Fibroblast of the aortic adventitia (primary cell): ENCODE data around the gene TMEM198. TPM values are rescaled to one million over a fixed set of nuclear protein-coding genes. Genes with fewer than 3 reads are reported as not detected.

ENCODE experiments used
- DNase-seq: peaks from one replicate; pipeline ENCODE4 v3.0.0-alpha.2; 2010; ENCODE audit warnings: low read depth
- H3K4me3 ChIP-seq: 2 replicates; pipeline ENCODE4 v1.5.1; 2011; ENCODE audit warnings: low read depth, mild to moderate bottlenecking, control low read depth, low read length, moderate library complexity
- total RNA-seq: library from RNA; depleted of rRNA; stranded (reverse); fragments of >200 nt; gene quantifications from 2 replicates; pipeline ENCODE4 v1.2.3, GENCODE V29; 2012; ENCODE audit warnings: low replicate concordance
- TF ChIP-seq, protein P1 (sequence below): IDR thresholded peaks from 2 replicates; pipeline ENCODE4 v1.5.1; 2011; ENCODE audit warnings: mild to moderate bottlenecking, low read length, control low read depth, inconsistent platforms; ENCODE audit not compliant: insufficient read depth

TMEM198 gene
- total RNA-seq, 1 donor = 1.1 TPM

DNA sequence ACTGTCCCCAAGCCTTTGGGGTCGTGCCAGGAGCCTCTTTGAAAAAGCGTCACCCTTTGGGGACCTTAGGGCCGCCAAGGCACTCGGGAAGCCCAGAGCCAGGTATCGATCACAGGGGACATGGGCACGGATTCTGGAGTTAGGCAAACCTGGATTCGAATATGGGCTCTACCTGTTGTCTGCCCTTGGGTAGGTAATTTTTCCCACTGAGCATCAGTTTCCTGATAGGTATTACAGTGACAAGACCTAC is 9.3 kb downstream of the TMEM198 start:
- DNase-seq = no peak
- H3K4me3 ChIP-seq = peak overlapping the region; percentile 71
- TF ChIP-seq, protein P1, sequence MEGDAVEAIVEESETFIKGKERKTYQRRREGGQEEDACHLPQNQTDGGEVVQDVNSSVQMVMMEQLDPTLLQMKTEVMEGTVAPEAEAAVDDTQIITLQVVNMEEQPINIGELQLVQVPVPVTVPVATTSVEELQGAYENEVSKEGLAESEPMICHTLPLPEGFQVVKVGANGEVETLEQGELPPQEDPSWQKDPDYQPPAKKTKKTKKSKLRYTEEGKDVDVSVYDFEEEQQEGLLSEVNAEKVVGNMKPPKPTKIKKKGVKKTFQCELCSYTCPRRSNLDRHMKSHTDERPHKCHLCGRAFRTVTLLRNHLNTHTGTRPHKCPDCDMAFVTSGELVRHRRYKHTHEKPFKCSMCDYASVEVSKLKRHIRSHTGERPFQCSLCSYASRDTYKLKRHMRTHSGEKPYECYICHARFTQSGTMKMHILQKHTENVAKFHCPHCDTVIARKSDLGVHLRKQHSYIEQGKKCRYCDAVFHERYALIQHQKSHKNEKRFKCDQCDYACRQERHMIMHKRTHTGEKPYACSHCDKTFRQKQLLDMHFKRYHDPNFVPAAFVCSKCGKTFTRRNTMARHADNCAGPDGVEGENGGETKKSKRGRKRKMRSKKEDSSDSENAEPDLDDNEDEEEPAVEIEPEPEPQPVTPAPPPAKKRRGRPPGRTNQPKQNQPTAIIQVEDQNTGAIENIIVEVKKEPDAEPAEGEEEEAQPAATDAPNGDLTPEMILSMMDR = no peak

DNA sequence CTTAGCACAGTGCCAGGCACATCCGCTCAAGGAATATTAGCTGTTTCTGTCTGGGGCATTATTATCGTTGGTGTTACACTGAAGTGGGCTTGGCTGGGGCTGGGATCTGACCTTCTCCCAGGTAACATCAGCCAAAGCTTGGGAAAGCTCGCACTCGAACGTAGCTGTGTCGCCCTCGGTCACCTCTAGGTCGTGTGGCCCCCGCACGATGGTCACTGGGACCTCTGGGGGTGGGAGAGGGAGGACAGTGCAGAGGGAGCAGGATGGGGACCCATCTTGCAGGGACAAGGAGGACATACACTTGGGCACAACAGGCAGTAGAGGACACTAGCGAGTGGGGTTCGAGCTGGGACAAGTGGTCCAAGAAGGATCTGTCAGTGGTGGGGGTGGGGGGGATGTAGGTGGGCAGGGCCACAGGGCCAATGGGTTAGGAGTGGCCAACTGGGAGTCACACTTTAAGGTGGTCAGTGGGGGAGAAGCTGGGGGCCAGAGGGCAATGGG is 9.7 kb downstream of the TMEM198 start:
- no peak for DNase-seq

DNA sequence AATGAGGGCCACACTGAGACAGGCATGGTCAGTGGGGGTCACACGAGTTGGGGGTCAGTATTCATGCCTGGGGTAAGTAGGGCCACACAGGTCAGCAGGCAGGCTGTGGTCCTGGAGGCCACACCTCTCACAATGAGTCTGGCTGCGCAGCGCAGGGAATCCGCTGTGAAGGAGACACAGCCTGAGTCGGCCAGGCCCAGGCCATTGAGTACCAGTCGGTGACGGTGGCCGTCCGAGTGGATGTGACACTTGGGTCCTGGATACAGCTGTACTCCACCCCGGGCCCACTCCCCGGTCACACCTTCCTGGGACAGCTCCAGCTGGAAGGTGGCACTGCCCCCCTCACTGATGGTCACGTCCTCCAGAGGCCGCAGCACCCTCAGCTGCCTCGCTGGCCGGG is 10.5 kb downstream of the TMEM198 start:
- TF ChIP-seq, protein P1 = no peak
- H3K4me3 ChIP-seq = no peak overlapping the region
- DNase-seq = no peak

More for the DNA sequence above, 9.7 kb downstream of the TMEM198 start:
- H3K4me3 ChIP-seq = no peak overlapping the region
- TF ChIP-seq, protein P1 = no peak

DNA sequence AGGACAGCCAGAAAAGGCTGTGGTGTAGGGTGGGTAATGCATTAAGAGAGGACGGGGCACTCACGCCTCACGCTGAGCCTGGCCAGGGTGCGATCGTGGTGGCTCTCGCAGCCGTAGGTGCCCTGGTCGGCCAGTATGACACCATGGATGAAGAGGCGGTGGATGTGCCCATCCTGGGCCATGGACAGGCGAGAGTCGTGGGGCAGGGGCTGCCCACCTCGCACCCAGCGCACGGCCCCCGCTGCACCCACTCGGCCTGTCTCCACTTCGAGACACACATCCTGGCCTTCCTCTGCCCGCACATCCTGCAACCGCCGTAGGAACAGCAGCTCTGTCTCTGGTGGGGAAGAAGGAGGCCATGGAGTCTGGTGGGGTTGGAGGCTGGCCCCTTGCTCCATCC is 12.1 kb downstream of the TMEM198 start:
- no peak overlapping the region for H3K4me3 ChIP-seq
- DNase-seq = no peak
- TF ChIP-seq, protein P1 = no peak

DNA sequence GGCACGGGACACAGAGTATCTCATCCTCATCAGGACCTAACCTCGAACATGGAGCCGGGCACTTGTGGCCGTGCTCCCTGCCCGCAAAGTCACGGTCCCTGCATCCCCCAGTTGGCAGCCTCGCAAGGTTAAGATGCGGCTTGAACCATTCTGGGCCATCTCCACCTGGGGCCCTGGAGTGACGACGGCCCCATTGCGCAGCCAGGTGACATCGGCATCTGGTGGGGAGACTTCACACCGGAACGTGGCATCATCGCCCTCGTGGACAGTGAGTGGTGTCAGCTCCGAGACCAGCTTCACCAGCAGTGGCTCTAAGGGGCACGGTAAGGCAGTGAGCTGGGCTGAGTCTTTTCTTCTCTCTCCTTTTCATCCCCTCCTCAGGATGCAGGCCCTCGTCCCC is 12.6 kb downstream of the TMEM198 start:
- no peak for DNase-seq
- TF ChIP-seq, protein P1 = no peak

DNA sequence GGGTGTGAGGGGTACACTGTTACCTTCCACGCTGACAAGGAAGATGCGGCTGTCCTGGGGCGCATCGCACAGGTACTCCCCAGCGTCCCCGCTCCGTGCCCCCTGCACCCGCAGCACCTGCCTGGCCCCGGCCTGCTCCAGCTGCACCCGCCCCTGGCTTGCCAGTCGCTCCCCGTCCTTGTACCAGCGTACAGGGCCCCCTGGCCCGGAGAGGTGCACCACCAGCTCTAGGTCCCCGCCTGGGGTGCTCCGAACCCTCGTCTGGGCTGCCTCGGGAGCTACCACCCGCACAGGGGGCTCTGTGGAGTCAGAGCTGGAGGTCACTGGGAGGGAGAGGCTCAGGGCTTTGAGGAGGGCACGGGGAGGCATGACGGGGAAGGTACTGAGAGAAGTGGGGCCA is 13.5 kb downstream of the TMEM198 start:
- DNase-seq = no peak
- H3K4me3 ChIP-seq = no peak overlapping the region
- TF ChIP-seq, protein P1 = no peak

More for the DNA sequence above, 12.6 kb downstream of the TMEM198 start:
- H3K4me3 ChIP-seq = no peak overlapping the region
